HepG2 (cell line): ENCODE measurements around the gene MCTS1. TPM values are rescaled to one million over a fixed set of nuclear protein-coding genes. Genes with fewer than 3 reads are reported as not detected.

ENCODE experiments used
- CHCHD3 ChIP-seq: sonication (generic); formaldehyde crosslinking; IDR thresholded peaks from 2 replicates; pipeline ENCODE4 v1.8.0; 2022; ENCODE audit warnings: mild to moderate bottlenecking, missing genetic modification reagents, moderate library complexity
- EP300 ChIP-seq, 3 experiments: sonication (generic) in 1 of 3; formaldehyde crosslinking in 1 of 3; IDR thresholded peaks; 2 replicates each; pipeline versions ENCODE4 v1.5.1 to v1.6.1; 2011 to 2020; ENCODE audit warnings: low read depth in 2 of 3, low read length in 2 of 3, borderline replicate concordance in 1 of 3, improper control_type of control experiment in 1 of 3, mild to moderate bottlenecking in 1 of 3, missing genetic modification reagents in 1 of 3, moderate library complexity in 1 of 3
- GTF2F1 ChIP-seq: fragments of 150-350 bp; IDR thresholded peaks from 2 replicates; pipeline ENCODE4 v1.6.1; 2014; ENCODE audit warnings: low read length
- HNF4A ChIP-seq: sonication (generic); formaldehyde crosslinking; IDR thresholded peaks from 2 replicates; pipeline ENCODE4 v1.4.0; 2020; ENCODE audit warnings: missing genetic modification reagents
- KDM1A ChIP-seq: IDR thresholded peaks from 2 replicates; pipeline ENCODE4 v1.6.1; 2016; ENCODE audit warnings: missing compliant biosample characterization
- KDM2A ChIP-seq: sonication (generic); formaldehyde crosslinking; IDR thresholded peaks from 2 replicates; pipeline ENCODE4 v1.4.0; 2020; ENCODE audit warnings: low read depth, missing genetic modification reagents, borderline replicate concordance
- KDM5B ChIP-seq: sonication (generic); formaldehyde crosslinking; IDR thresholded peaks from 2 replicates; pipeline ENCODE4 v1.4.0; 2020; ENCODE audit warnings: missing genetic modification reagents, mild to moderate bottlenecking, borderline replicate concordance
- MLLT10 ChIP-seq: sonication (generic); formaldehyde crosslinking; IDR thresholded peaks from 2 replicates; pipeline ENCODE4 v1.4.0; 2020; ENCODE audit warnings: missing genetic modification reagents
- NONO ChIP-seq, 2 experiments: fragments of 450-650 bp in 1 of 2; sonication (generic) in 1 of 2; formaldehyde crosslinking in 1 of 2; IDR thresholded peaks in 1 of 2; conservative IDR thresholded peaks in 1 of 2; 2 replicates each; pipeline versions ENCODE4 v1.6.1 to v1.8.0; 2017 to 2022; ENCODE audit warnings: mild to moderate bottlenecking in 1 of 2, missing genetic modification reagents in 1 of 2, moderate library complexity in 1 of 2
- PBX2 ChIP-seq: IDR thresholded peaks from 2 replicates; pipeline ENCODE4 v1.6.1; 2016; ENCODE audit warnings: control low read depth
- POLR2AphosphoS5 ChIP-seq: IDR thresholded peaks from 2 replicates; pipeline ENCODE4 v1.6.1; 2012; ENCODE audit warnings: low read depth, low read length
- SP2 ChIP-seq: sonication (generic); formaldehyde crosslinking; IDR thresholded peaks from 2 replicates; pipeline ENCODE4 v1.5.1; 2020; ENCODE audit warnings: mild to moderate bottlenecking, missing genetic modification reagents
- ZNF282 ChIP-seq: fragments of 450-650 bp; IDR thresholded peaks from 2 replicates; pipeline ENCODE4 v1.6.1; 2018; ENCODE audit not compliant: partially characterized antibody
- ZNF337 ChIP-seq: sonication (generic); formaldehyde crosslinking; IDR thresholded peaks from 2 replicates; pipeline ENCODE4 v1.5.1; 2020; ENCODE audit warnings: missing genetic modification reagents, low read depth, mild to moderate bottlenecking, borderline replicate concordance
- ZNF780A ChIP-seq: sonication (generic); formaldehyde crosslinking; IDR thresholded peaks from 2 replicates; pipeline ENCODE4 v1.8.0; 2022; ENCODE audit warnings: mild to moderate bottlenecking, missing genetic modification reagents, moderate library complexity
- ZNF782 ChIP-seq: sonication (generic); formaldehyde crosslinking; IDR thresholded peaks from 2 replicates; pipeline ENCODE4 v1.4.0; 2020; ENCODE audit warnings: missing genetic modification reagents, mild to moderate bottlenecking, borderline replicate concordance
- ZNF839 ChIP-seq: sonication (generic); formaldehyde crosslinking; IDR thresholded peaks from 2 replicates; pipeline ENCODE4 v1.4.0; 2020; ENCODE audit warnings: missing genetic modification reagents, mild to moderate bottlenecking, borderline replicate concordance
- polyA plus RNA-seq, 8 experiments: library from polyadenylated mRNA; depleted of rRNA in 3 of 8; stranded (reverse) in 7 of 8; unstranded in 1 of 8; fragments of >200 nt; fragmentation: Illumina TruSeq in 4 of 8; extraction: Trizol in 4 of 8; gene quantifications; 2 replicates each; pipeline versions ENCODE4 v1.2.1 to v1.2.3, GENCODE V29; 2011 to 2016; ENCODE audit warnings: low read depth in 4 of 8, missing spikeins in 1 of 8, mixed read lengths in 1 of 8; ENCODE audit not compliant: insufficient read depth in 1 of 8
- total RNA-seq, 5 experiments: library from RNA; depleted of rRNA; stranded (reverse); fragments of >200 nt; fragmentation: Illumina TruSeq; extraction: Trizol; gene quantifications; 2 replicates each; pipeline ENCODE4 v1.2.3, GENCODE V29; 2016; ENCODE audit warnings: low read depth in 1 of 5
- TF ChIP-seq, protein P1 (sequence below): sonication (generic); formaldehyde crosslinking; IDR thresholded peaks from one replicate; pipeline ENCODE4 v1.5.1; 2020; ENCODE audit warnings: mild to moderate bottlenecking, missing genetic modification reagents; ENCODE audit errors: not compliant biosample characterization

MCTS1 gene
- total and polyA plus RNA-seq, 2 of the 13 experiments (the other 11 are each of a cell fraction or from before 2014, with no cell fraction given): 30.1 to 59.0 TPM

- TF ChIP-seq ZNF782 (no peak), POLR2AphosphoS5 (peak; percentile 53; the same call in 1 of the 2 replicates), MLLT10 (CRISPR knock-in tag) (no peak), CHCHD3 (CRISPR knock-in tag) (no peak), PBX2 (CRISPR knock-in tag) (no peak), SP2 (CRISPR knock-in tag) (0 out of 2 replicates have a peak, but pooled peaks have one; percentile 30), ZNF839 (no peak), KDM5B (CRISPR knock-in tag) (no peak), ZNF282 (no peak), KDM1A (CRISPR knock-in tag) (no peak), NONO (IDR thresholded peaks at IDR 0.05) (no peak), NONO (CRISPR knock-in tag; conservative IDR thresholded peaks at IDR 0.05) (no peak), EP300 (IDR thresholded peaks at IDR 0.05; ENCODE audit: low read depth in 2 of 2, low read length in 2 of 2) (peak in 1 of 2 experiments; percentile 8; a peak in 1 of 4 replicates), EP300 (CRISPR knock-in tag; IDR thresholded peaks at IDR 0.05; ENCODE audit: borderline replicate concordance) (no peak), KDM2A (CRISPR knock-in tag) (0 out of 2 replicates have a peak, but pooled peaks have one; percentile 17), ZNF780A (CRISPR knock-in tag) (no peak), HNF4A (CRISPR knock-in tag) (no peak), ZNF337 (CRISPR knock-in tag) (no peak), GTF2F1 (no peak)
- TF ChIP-seq, protein P1, sequence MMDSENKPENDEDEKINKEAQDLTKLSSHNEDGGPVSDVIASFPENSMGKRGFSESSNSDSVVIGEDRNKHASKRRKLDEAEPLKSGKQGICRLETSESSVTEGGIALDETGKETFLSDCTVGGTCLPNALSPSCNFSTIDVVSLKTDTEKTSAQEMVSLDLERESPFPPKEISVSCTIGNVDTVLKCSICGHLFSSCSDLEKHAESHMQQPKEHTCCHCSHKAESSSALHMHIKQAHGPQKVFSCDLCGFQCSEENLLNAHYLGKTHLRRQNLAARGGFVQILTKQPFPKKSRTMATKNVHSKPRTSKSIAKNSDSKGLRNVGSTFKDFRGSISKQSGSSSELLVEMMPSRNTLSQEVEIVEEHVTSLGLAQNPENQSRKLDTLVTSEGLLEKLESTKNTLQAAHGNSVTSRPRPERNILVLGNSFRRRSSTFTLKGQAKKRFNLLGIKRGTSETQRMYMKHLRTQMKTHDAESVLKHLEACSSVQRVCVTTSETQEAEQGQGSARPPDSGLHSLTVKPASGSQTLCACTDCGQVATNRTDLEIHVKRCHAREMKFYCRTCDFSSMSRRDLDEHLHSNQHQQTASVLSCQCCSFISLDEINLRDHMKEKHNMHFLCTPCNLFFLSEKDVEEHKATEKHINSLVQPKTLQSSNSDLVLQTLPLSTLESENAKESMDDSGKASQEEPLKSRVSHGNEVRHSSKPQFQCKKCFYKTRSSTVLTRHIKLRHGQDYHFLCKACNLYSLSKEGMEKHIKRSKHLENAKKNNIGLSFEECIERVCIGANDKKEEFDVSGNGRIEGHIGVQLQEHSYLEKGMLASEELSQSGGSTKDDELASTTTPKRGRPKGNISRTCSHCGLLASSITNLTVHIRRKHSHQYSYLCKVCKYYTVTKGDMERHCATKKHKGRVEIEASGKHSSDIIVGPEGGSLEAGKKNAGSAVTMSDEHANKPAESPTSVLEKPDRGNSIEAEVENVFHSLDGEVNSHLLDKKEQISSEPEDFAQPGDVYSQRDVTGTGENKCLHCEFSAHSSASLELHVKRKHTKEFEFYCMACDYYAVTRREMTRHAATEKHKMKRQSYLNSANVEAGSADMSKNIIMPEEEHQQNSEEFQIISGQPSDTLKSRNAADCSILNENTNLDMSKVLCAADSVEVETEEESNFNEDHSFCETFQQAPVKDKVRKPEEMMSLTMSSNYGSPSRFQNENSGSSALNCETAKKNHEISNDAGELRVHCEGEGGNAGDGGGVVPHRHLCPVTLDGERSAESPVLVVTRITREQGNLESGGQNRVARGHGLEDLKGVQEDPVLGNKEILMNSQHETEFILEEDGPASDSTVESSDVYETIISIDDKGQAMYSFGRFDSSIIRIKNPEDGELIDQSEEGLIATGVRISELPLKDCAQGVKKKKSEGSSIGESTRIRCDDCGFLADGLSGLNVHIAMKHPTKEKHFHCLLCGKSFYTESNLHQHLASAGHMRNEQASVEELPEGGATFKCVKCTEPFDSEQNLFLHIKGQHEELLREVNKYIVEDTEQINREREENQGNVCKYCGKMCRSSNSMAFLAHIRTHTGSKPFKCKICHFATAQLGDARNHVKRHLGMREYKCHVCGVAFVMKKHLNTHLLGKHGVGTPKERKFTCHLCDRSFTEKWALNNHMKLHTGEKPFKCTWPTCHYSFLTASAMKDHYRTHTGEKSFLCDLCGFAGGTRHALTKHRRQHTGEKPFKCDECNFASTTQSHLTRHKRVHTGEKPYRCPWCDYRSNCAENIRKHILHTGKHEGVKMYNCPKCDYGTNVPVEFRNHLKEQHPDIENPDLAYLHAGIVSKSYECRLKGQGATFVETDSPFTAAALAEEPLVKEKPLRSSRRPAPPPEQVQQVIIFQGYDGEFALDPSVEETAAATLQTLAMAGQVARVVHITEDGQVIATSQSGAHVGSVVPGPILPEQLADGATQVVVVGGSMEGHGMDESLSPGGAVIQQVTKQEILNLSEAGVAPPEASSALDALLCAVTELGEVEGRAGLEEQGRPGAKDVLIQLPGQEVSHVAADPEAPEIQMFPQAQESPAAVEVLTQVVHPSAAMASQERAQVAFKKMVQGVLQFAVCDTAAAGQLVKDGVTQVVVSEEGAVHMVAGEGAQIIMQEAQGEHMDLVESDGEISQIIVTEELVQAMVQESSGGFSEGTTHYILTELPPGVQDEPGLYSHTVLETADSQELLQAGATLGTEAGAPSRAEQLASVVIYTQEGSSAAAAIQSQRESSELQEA (CRISPR knock-in tag): no peak
These were observed at the start of gene MCTS1 (continued) for GRCh38 chrX:120603707-120604360.
